Measurements from ENCODE around the gene BIRC3.

The BIRC3 gene

DNA sequence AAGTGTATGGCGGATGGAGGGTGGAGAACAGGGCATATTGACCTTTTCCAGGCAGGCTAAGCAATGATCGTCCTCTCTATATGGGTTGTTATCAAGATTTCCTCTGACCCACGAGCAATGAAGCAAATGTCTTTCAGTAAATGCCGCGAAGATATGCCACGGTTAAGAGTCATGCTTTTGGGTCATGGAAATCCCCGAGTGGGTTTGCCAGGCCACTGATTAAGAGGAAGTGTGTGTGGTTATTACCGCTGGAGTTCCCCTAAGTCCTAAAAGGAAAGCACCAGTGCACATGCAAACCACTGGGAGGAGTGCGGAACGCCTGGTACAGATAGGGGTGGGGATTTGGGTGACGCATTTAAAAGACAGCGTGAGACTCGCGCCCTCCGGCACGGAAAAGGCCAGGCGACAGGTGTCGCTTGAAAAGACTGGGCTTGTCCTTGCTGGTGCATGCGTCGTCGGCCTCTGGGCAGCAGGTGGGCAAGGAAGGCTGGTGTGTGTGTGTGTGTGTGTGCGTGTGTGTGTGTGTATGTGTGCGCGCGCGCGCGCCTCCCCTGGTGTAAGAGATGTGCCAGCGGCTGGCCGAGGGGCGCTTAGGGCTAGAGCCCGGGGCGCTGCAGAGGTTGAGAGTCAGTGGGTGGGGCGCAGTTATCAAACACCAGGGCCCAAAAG is at the start of gene BIRC3:
Gene BIRC3, plus strand, starts transcription at position 386 of the 669 bp plus-strand sequence. CDS start 7,026 bp downstream, outside the sequence.
- ChIA-PET POLR2A (no interaction called here), CTCF (interaction anchor here (1.8 to 2.7 kb wide), 2 partner anchors 26 to 349 kb away, joined by 7 to 14 read pairs; no protein-coding TSS in a partner anchor)
- DNase-seq (ENCODE audit: low read depth, low spot score), result peak; percentile 84
- TF ChIP-seq, protein P1, sequence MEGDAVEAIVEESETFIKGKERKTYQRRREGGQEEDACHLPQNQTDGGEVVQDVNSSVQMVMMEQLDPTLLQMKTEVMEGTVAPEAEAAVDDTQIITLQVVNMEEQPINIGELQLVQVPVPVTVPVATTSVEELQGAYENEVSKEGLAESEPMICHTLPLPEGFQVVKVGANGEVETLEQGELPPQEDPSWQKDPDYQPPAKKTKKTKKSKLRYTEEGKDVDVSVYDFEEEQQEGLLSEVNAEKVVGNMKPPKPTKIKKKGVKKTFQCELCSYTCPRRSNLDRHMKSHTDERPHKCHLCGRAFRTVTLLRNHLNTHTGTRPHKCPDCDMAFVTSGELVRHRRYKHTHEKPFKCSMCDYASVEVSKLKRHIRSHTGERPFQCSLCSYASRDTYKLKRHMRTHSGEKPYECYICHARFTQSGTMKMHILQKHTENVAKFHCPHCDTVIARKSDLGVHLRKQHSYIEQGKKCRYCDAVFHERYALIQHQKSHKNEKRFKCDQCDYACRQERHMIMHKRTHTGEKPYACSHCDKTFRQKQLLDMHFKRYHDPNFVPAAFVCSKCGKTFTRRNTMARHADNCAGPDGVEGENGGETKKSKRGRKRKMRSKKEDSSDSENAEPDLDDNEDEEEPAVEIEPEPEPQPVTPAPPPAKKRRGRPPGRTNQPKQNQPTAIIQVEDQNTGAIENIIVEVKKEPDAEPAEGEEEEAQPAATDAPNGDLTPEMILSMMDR (IDR thresholded peaks at IDR 0.05; ENCODE audit: insufficient read depth, low read length, missing control alignments), result peak; percentile 43
- H3K4me3 ChIP-seq (ENCODE audit: low read depth, low read length), result peak within 1 kb of the TSS; percentile 65

DNA sequence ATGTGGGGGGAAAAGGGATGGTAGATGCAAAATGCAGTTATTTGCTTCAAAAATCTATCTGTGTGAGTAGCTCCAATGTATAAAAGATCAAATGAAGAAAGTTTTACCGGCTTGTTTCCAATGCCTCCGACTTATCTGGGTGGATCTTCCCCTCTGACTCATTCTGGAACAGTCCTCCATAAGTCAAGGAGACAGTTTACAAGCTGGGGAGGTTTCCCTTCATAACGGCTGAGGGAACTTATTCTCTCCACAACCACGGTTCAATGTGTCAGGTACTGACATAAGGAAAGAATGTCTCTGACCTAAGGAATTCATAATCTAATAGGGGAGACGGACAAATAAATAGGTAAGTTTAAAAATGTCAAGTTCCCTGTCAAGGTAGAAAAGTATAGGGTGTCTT is 49.7 kb upstream of the BIRC3 start:
- POLR2A ChIA-PET, result no interaction called here

DNA sequence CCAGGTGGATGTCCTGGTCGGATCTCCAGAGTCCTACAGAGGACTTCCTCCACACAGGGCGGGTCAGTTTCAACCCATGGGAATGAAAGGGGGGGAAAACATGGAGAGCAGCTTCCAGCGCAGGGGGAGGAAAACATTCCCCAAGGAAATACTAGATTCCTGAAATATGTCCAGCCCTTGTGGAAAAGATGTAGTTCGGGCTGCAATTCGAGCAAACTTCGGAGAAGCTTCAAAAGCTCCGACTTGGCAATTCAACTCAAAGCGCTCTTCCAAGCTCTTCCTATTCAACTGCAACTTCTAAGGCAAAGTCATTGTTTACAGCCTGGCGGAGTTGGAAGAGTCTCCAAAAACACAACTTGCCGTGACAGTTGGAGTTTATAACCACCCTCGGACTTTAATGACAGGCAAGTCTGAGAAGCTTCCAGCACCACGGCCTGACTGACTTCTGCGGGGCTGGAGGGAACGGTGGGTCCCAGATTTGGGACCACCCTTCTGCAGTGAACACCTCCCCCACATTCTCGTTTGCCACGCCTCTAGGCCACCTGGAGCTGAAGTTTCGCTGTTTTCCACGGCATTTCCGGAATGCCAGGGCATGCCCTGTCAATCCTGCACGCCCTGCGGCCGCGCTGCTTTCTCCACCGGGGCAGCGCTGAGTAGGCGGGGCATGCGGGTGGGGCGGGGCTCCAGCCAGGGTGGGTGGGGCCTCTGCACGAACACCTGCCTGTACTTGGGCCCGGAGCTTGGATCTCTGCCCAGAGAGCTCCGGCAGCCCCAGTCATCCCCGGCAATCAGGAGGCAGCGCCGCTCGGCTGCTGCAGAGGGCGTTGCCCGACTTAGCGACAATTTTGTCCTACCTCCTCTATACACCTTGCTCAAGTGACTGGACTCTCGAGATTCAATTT is 49.0 kb upstream of the BIRC3 start:
- ChIA-PET POLR2A (no interaction called here), CTCF (interaction anchor here (0.5 to 2.8 kb wide), 8 partner anchors 8 to 261 kb away, joined by 3 to 17 read pairs (median 4); no protein-coding TSS in a partner anchor)
- TF ChIP-seq, protein P1 (IDR thresholded peaks at IDR 0.05; ENCODE audit: insufficient read depth, low read length, missing control alignments), result no peak
- no peak for DNase-seq (ENCODE audit: low read depth, low spot score)
- H3K4me3 ChIP-seq (ENCODE audit: low read depth, low read length), result peak overlapping the region; percentile 29; the same call in 1 of the 2 replicates

More for the DNA sequence above, 49.7 kb upstream of the BIRC3 start:
- CTCF ChIA-PET, result interaction anchor here (0.5 to 2.8 kb wide), 7 partner anchors 10 to 260 kb away, joined by 3 to 17 read pairs (median 4); no protein-coding TSS in a partner anchor
- TF ChIP-seq, protein P1 (IDR thresholded peaks at IDR 0.05; ENCODE audit: insufficient read depth, low read length, missing control alignments), result no peak
- no peak for DNase-seq (ENCODE audit: low read depth, low spot score)
- no peak overlapping the region for H3K4me3 ChIP-seq (ENCODE audit: low read depth, low read length)

DNA sequence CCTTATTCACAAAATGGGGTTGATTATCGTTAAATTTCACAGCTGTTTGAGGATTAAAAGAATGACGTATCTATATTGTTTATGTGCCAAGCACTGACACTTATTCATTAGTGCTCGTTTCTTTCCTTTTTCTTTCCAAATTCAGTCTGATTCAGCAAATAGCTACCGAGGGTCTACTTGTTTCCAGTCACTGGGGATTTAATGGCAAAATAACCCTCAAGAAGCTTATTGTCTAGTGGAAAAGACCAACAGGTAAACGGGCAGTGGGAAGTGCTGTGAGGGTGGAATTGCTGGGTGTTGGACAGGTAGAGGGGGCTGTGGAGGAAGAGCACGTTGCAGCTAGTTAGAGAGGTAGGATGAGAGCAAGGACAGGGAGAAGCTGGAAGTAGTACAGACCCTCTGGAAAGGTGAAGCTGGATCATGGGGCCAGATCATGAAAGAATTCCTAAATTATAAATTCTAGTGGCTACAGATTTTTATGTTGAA is 48.3 kb upstream of the BIRC3 start:
- TF ChIP-seq, protein P1 (IDR thresholded peaks at IDR 0.05; ENCODE audit: insufficient read depth, low read length, missing control alignments), result no peak
- no peak for DNase-seq (ENCODE audit: low read depth, low spot score)
- POLR2A ChIA-PET, result no interaction called here
- no peak overlapping the region for H3K4me3 ChIP-seq (ENCODE audit: low read depth, low read length)
- CTCF ChIA-PET, result interaction anchor here (1.0 to 2.8 kb wide), 6 partner anchors 9 to 22 kb away, joined by 3 to 17 read pairs (median 4); no protein-coding TSS in a partner anchor

DNA sequence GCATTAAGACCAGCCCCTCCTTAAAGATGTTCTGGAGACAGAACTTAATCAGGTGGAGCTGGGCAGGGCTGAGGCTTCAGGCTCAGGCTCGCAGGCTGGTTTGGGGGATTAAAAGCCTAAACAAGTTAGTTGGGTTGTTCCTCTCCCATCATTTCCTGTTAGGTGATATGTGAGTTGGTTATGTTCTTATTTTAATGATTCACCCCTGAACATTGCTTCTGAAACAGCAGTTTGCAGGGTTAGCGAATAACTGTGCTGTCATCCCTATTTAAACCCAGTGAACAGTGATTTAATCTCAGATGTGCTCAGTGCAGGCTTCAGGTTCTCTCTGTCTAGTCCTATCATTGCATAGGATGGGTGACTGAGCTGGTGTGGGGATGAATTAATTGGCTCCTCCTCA is 47.4 kb upstream of the BIRC3 start:
- ChIA-PET CTCF (interaction anchor here (1.0 to 2.8 kb wide), 6 partner anchors 9 to 72 kb away, joined by 3 to 17 read pairs (median 4); no protein-coding TSS in a partner anchor), POLR2A (no interaction called here)
- TF ChIP-seq, protein P1 (IDR thresholded peaks at IDR 0.05; ENCODE audit: insufficient read depth, low read length, missing control alignments), result no peak

More for the DNA sequence above, 47.4 kb upstream of the BIRC3 start:
- no peak for DNase-seq (ENCODE audit: low read depth, low spot score)
- no peak overlapping the region for H3K4me3 ChIP-seq (ENCODE audit: low read depth, low read length)
